ENCODE data around the gene HEATR5A. TPM values are rescaled to one million over a fixed set of nuclear protein-coding genes. Genes with fewer than 3 reads are reported as not detected.

The HEATR5A gene
- total and polyA plus RNA-seq, 11 donors = 22.4 to 57.6 (median 45.5) TPM

GRCh38 chr14:31287294-31287972 lies 132.9 kb downstream of the HEATR5A start:
- Histone ChIP-seq H3K4me3 (no peak overlapping the region), H3K27me3 (no peaks in the 10 kb centered on the region), H3K27ac (no peak overlapping the region), H3K4me1 (peaks cover 0 to 20% (median 0%) of the 10 kb centered on the region in 12 donors), H3K9me3 (no peaks in the 10 kb centered on the region), H3K36me3 (peaks cover 0 to 7% (median 0%) of the 10 kb centered on the region in 9 donors)
- ATAC-seq (no peak), DNase-seq (no peak)
- no peak for TF ChIP-seq POLR2A (IDR thresholded peaks at IDR 0.05)
- TF ChIP-seq CTCF (IDR thresholded peaks at IDR 0.05) = no peak
- 83 to 94% (median 91%) methylated on average over 4 of the region's 4 CpGs for WGBS, 4 donors
- intact Hi-C loops (cut with DNase I) = loop anchor here in 1 of 10 donors (10.0 kb wide), 1 partner anchor 63 kb away; no protein-coding TSS in a partner anchor

- DNase-seq (no peak), ATAC-seq (peak in 2 of 4 donors; percentile 34 to 41)
- no peak overlapping the region for H3K4me3 ChIP-seq
- 88 to 94% (median 92%) methylated on average over 12 of the region's 12 CpGs for WGBS, 4 donors
- H3K27me3 ChIP-seq = no peaks in the 10 kb centered on the region
- no peaks in the 10 kb centered on the region for H3K36me3 ChIP-seq
- TF ChIP-seq POLR2A (IDR thresholded peaks at IDR 0.05) (no peak), CTCF (IDR thresholded peaks at IDR 0.05) (peak in 4 of 12 donors; percentile 12 to 39 (median 20))
- intact Hi-C loops (cut with DNase I) = loop anchor here in 1 of 10 donors (10.0 kb wide), 1 partner anchor 62 kb away; no protein-coding TSS in a partner anchor
- H3K4me1 ChIP-seq = peaks cover 0 to 20% (median 0%) of the 10 kb centered on the region in 12 donors
- no peak overlapping the region for H3K27ac ChIP-seq
- no peaks in the 10 kb centered on the region for H3K9me3 ChIP-seq
Observed at GRCh38 chr14:31286456-31287293, 133.7 kb downstream of the HEATR5A start.

- H3K36me3 ChIP-seq = no peaks in the 10 kb centered on the region
- intact Hi-C loops (cut with DNase I) = loop anchor here in 1 of 10 donors (10.0 kb wide), 1 partner anchor 59 kb away; no protein-coding TSS in a partner anchor
- peaks cover 0 to 20% (median 0%) of the 10 kb centered on the region in 12 donors for H3K4me1 ChIP-seq
- DNase-seq = no peak
- ATAC-seq = no peak
- 46 to 61% (median 57%) methylated on average over 3 of the region's 3 CpGs for WGBS, 4 donors
- H3K9me3 ChIP-seq = peaks cover 0 to 5% (median 0%) of the 10 kb centered on the region in 12 donors
- no peak for TF ChIP-seq CTCF (IDR thresholded peaks at IDR 0.05)
- no peak for TF ChIP-seq POLR2A (IDR thresholded peaks at IDR 0.05)
- H3K27ac ChIP-seq = peak overlapping the region in 1 of 12 donors; percentile 76
- no peak overlapping the region for H3K4me3 ChIP-seq
- H3K27me3 ChIP-seq = no peaks in the 10 kb centered on the region
Observed at GRCh38 chr14:31283578-31284252, 136.6 kb downstream of the HEATR5A start.
